Measurements from ENCODE around the gene GNB1L.

GNB1L gene

GRCh38 chr22:19848298-19849224 lies 6.1 kb downstream of the GNB1L start:
- Mint-ChIP-seq H3K4me1 (peaks cover 50% of the 10 kb centered on the region), H3K4me3 (no peak overlapping the region), H3K36me3 (peaks cover 21% of the 10 kb centered on the region), H3K9me3 (no peaks in the 10 kb centered on the region), H3K27me3 (no peaks in the 10 kb centered on the region), H3K27ac (no peak overlapping the region)
- no peak for ATAC-seq

- Mint-ChIP-seq H3K27me3 (no peaks in the 10 kb centered on the region), H3K27ac (no peak overlapping the region), H3K9me3 (no peaks in the 10 kb centered on the region), H3K36me3 (peaks cover 16% of the 10 kb centered on the region), H3K4me3 (no peak overlapping the region), H3K4me1 (peaks cover 37% of the 10 kb centered on the region)
- ATAC-seq, result no peak
These were observed 7.4 kb downstream of the GNB1L start for GRCh38 chr22:19847345-19847632.

GRCh38 chr22:19846620-19847344 lies 7.9 kb downstream of the GNB1L start:
- Mint-ChIP-seq H3K4me3 (no peak overlapping the region), H3K36me3 (peaks cover 11% of the 10 kb centered on the region), H3K27ac (no peak overlapping the region), H3K27me3 (no peaks in the 10 kb centered on the region), H3K4me1 (peaks cover 37% of the 10 kb centered on the region), H3K9me3 (no peaks in the 10 kb centered on the region)
- ATAC-seq, result no peak

GRCh38 chr22:19845054-19845722 lies 9.5 kb downstream of the GNB1L start:
- H3K36me3 Mint-ChIP-seq, result peaks cover 6% of the 10 kb centered on the region
- peak; percentile 56 for ATAC-seq
- no peaks in the 10 kb centered on the region for H3K27me3 Mint-ChIP-seq
- H3K4me3 Mint-ChIP-seq, result no peak overlapping the region
- H3K27ac Mint-ChIP-seq, result peak overlapping the region; percentile 52
- H3K9me3 Mint-ChIP-seq, result no peaks in the 10 kb centered on the region
- H3K4me1 Mint-ChIP-seq, result peaks cover 37% of the 10 kb centered on the region

GRCh38 chr22:19844377-19845053 lies 10.2 kb downstream of the GNB1L start:
- H3K4me1 Mint-ChIP-seq, result peaks cover 37% of the 10 kb centered on the region
- no peaks in the 10 kb centered on the region for H3K27me3 Mint-ChIP-seq
- H3K9me3 Mint-ChIP-seq, result no peaks in the 10 kb centered on the region
- peak; percentile 35 for ATAC-seq
- peak overlapping the region; percentile 52 for H3K27ac Mint-ChIP-seq
- H3K4me3 Mint-ChIP-seq, result no peak overlapping the region
- peaks cover 7% of the 10 kb centered on the region for H3K36me3 Mint-ChIP-seq

- no peak for ATAC-seq
- peaks cover 9% of the 10 kb centered on the region for H3K36me3 Mint-ChIP-seq
- no peaks in the 10 kb centered on the region for H3K27me3 Mint-ChIP-seq
- H3K9me3 Mint-ChIP-seq, result no peaks in the 10 kb centered on the region
- H3K27ac Mint-ChIP-seq, result peak overlapping the region; percentile 52
- peaks cover 37% of the 10 kb centered on the region for H3K4me1 Mint-ChIP-seq
- H3K4me3 Mint-ChIP-seq, result no peak overlapping the region
These were observed 10.8 kb downstream of the GNB1L start for GRCh38 chr22:19843857-19844376.

GRCh38 chr22:19843107-19843856 lies 11.4 kb downstream of the GNB1L start:
- no peak for ATAC-seq
- no peaks in the 10 kb centered on the region for H3K9me3 Mint-ChIP-seq
- H3K27ac Mint-ChIP-seq, result no peak overlapping the region
- H3K27me3 Mint-ChIP-seq, result no peaks in the 10 kb centered on the region
- H3K36me3 Mint-ChIP-seq, result peaks cover 12% of the 10 kb centered on the region
- peaks cover 31% of the 10 kb centered on the region for H3K4me1 Mint-ChIP-seq
- H3K4me3 Mint-ChIP-seq, result no peak overlapping the region

- peaks cover 34% of the 10 kb centered on the region for H3K4me1 Mint-ChIP-seq
- H3K9me3 Mint-ChIP-seq, result no peaks in the 10 kb centered on the region
- H3K36me3 Mint-ChIP-seq, result peaks cover 12% of the 10 kb centered on the region
- H3K27ac Mint-ChIP-seq, result no peak overlapping the region
- no peak overlapping the region for H3K4me3 Mint-ChIP-seq
- ATAC-seq, result no peak
- H3K27me3 Mint-ChIP-seq, result no peaks in the 10 kb centered on the region
These were observed 12.1 kb downstream of the GNB1L start for GRCh38 chr22:19842393-19843106.

GRCh38 chr22:19841641-19842392 lies 12.9 kb downstream of the GNB1L start:
- H3K4me1 Mint-ChIP-seq, result peaks cover 36% of the 10 kb centered on the region
- H3K36me3 Mint-ChIP-seq, result peaks cover 12% of the 10 kb centered on the region
- H3K27ac Mint-ChIP-seq, result no peak overlapping the region
- H3K4me3 Mint-ChIP-seq, result no peak overlapping the region
- no peaks in the 10 kb centered on the region for H3K27me3 Mint-ChIP-seq
- H3K9me3 Mint-ChIP-seq, result no peaks in the 10 kb centered on the region
- peak; percentile 56 for ATAC-seq

GRCh38 chr22:19840955-19841640 lies 13.6 kb downstream of the GNB1L start:
- peaks cover 12% of the 10 kb centered on the region for H3K36me3 Mint-ChIP-seq
- H3K4me1 Mint-ChIP-seq, result peaks cover 36% of the 10 kb centered on the region
- no peaks in the 10 kb centered on the region for H3K27me3 Mint-ChIP-seq
- ATAC-seq, result no peak
- H3K9me3 Mint-ChIP-seq, result no peaks in the 10 kb centered on the region
- H3K4me3 Mint-ChIP-seq, result no peak overlapping the region
- no peak overlapping the region for H3K27ac Mint-ChIP-seq

GRCh38 chr22:19840059-19840458 lies 14.6 kb downstream of the GNB1L start:
- H3K4me1 Mint-ChIP-seq, result peaks cover 29% of the 10 kb centered on the region
- H3K27me3 Mint-ChIP-seq, result no peaks in the 10 kb centered on the region
- no peaks in the 10 kb centered on the region for H3K9me3 Mint-ChIP-seq
- peaks cover 12% of the 10 kb centered on the region for H3K36me3 Mint-ChIP-seq
- no peak overlapping the region for H3K4me3 Mint-ChIP-seq
- H3K27ac Mint-ChIP-seq, result no peak overlapping the region
- no peak for ATAC-seq

GRCh38 chr22:19837915-19838314 lies 16.8 kb downstream of the GNB1L start:
- no peak overlapping the region for H3K27ac Mint-ChIP-seq
- no peak overlapping the region for H3K4me3 Mint-ChIP-seq
- no peaks in the 10 kb centered on the region for H3K27me3 Mint-ChIP-seq
- no peaks in the 10 kb centered on the region for H3K9me3 Mint-ChIP-seq
- ATAC-seq, result no peak
- H3K36me3 Mint-ChIP-seq, result peaks cover 17% of the 10 kb centered on the region
- H3K4me1 Mint-ChIP-seq, result peaks cover 27% of the 10 kb centered on the region

GRCh38 chr22:19836512-19836911 lies 18.2 kb downstream of the GNB1L start:
- Mint-ChIP-seq H3K9me3 (no peaks in the 10 kb centered on the region), H3K4me3 (no peak overlapping the region), H3K27me3 (no peaks in the 10 kb centered on the region), H3K4me1 (peaks cover 24% of the 10 kb centered on the region), H3K36me3 (peaks cover 17% of the 10 kb centered on the region), H3K27ac (no peak overlapping the region)
- ATAC-seq, result no peak

Measured in stimulated activated memory B cell treated with anti-CD40 and anti-IgM and Interleukin-4, amounts not matched to agents 10 μg/mL and 1 μg/mL and 100 μg/mL, for 72 hours (primary cell).